Panc1 (cell line): ENCODE data around the gene E4F1. TPM values are rescaled to one million over a fixed set of nuclear protein-coding genes. Genes with fewer than 3 reads are reported as not detected.

Experiments
- ATAC-seq: fragments of 200-7000 bp; cut with Tn5 transposase; 2 replicates; pipeline ENCODE4 v1.9.1; 2020; ENCODE audit warnings: mild to moderate bottlenecking, moderate library complexity
- BruUV-seq: library from RNA; stranded (reverse); fragments of 400-500 nt; replicated peaks from 2 replicates; lab custom pipeline; 2021; lab: Mats Ljungman, UMichigan
- CTCF ChIA-PET: fragments of 300-600 bp; sonication (Branson Sonifier 250); formaldehyde crosslinking; loops from one replicate; lab custom pipeline; 2022; ENCODE audit warnings: antibody characterized with exemption; lab: Charles Lee
- POLR2A ChIA-PET: fragments of 300-600 bp; sonication (Branson Sonifier 250); formaldehyde crosslinking; loops from one replicate; lab custom pipeline; 2022; ENCODE audit warnings: antibody characterized with exemption; lab: Charles Lee
- DNase-seq: peaks from one replicate; pipeline ENCODE4 v3.0.0-alpha.2; 2010; ENCODE audit warnings: low read depth, low spot score
- H3K27ac ChIP-seq: 2 replicates; pipeline ENCODE4 v1.5.1; 2011; ENCODE audit warnings: mild to moderate bottlenecking, low read length, inconsistent platforms
- H3K27me3 ChIP-seq: fragments of 200-500 bp; sonication (Bioruptor generic); 2 replicates; pipeline ENCODE4 v1.6.0; 2014; ENCODE audit warnings: low read length, inconsistent platforms; ENCODE audit not compliant: control insufficient read depth, insufficient read depth
- H3K36me3 ChIP-seq: fragments of 200-500 bp; sonication (Bioruptor generic); 2 replicates; pipeline ENCODE4 v1.5.1; 2014; ENCODE audit warnings: inconsistent platforms, mild to moderate bottlenecking, low read length, moderate library complexity; ENCODE audit not compliant: control insufficient read depth, insufficient read depth
- H3K4me1 ChIP-seq: 2 replicates; pipeline ENCODE4 v1.5.1; 2011; ENCODE audit warnings: inconsistent platforms, mild to moderate bottlenecking, low read length, moderate library complexity; ENCODE audit not compliant: control insufficient read depth, insufficient read depth
- H3K4me3 ChIP-seq, 2 experiments: 2 replicates each; pipeline ENCODE4 v1.5.1; 2011 to 2012; ENCODE audit warnings: low read depth in 2 of 2, low read length in 2 of 2, mild to moderate bottlenecking in 2 of 2, inconsistent platforms in 1 of 2, moderate library complexity in 1 of 2
- H3K9me3 ChIP-seq: fragments of 200-500 bp; sonication (Bioruptor generic); 2 replicates; pipeline ENCODE4 v1.5.1; 2014; ENCODE audit warnings: low read depth, mild to moderate bottlenecking, inconsistent platforms, low read length, moderate library complexity; ENCODE audit not compliant: control insufficient read depth, insufficient read depth
- POLR2AphosphoS5 ChIP-seq: IDR thresholded peaks from 2 replicates; pipeline ENCODE4 v1.6.1; 2012; ENCODE audit warnings: mild to moderate bottlenecking, low read depth, low read length, moderate library complexity
- REST ChIP-seq, 2 experiments: IDR thresholded peaks; 2 replicates each; pipeline ENCODE4 v1.6.1; 2011 to 2012; ENCODE audit warnings: low read depth in 2 of 2, control low read depth in 1 of 2, low read length in 1 of 2, mild to moderate bottlenecking in 1 of 2, moderate library complexity in 1 of 2; ENCODE audit not compliant: insufficient read depth in 1 of 2
- SIN3A ChIP-seq: IDR thresholded peaks from 2 replicates; pipeline ENCODE4 v1.6.1; 2012; ENCODE audit warnings: low read depth, mild to moderate bottlenecking, low read length, moderate library complexity, borderline replicate concordance; ENCODE audit not compliant: insufficient read depth
- TCF7L2 ChIP-seq: IDR thresholded peaks from 2 replicates; pipeline ENCODE4 v1.6.1; 2011; ENCODE audit warnings: mild to moderate bottlenecking, low read depth, low read length, inconsistent platforms
- in situ Hi-C: cut with HindIII; loops from 2 replicates; pipeline ENCODE4 v1.10.0; 2016; ENCODE audit warnings: low sequenced_read_pairs, low pct_unique_long_range_greater_than_20kb
- intact Hi-C: fragments of 100-400 bp; cut with micrococcal nuclease; formaldehyde crosslinking; loops from one replicate; pipeline ENCODE4 v1.10.0; 2022; ENCODE audit not compliant: unreplicated experiment
- total RNA-seq: library from RNA; stranded (reverse); gene quantifications from one replicate; pipeline ENCODE4 v1.2.1, GENCODE V29; 2021; ENCODE audit not compliant: unreplicated experiment
- TF ChIP-seq, protein P1 (sequence below): fragments of 450-650 bp; IDR thresholded peaks from 2 replicates; pipeline ENCODE4 v1.5.1; 2017; ENCODE audit warnings: mild to moderate bottlenecking

E4F1 gene
- total RNA-seq, 1 experiment from 2014 or later: 50.8 TPM

GRCh38 chr16:2190002-2190658, 33.3 kb upstream of the E4F1 start:
- TF ChIP-seq, protein P1, sequence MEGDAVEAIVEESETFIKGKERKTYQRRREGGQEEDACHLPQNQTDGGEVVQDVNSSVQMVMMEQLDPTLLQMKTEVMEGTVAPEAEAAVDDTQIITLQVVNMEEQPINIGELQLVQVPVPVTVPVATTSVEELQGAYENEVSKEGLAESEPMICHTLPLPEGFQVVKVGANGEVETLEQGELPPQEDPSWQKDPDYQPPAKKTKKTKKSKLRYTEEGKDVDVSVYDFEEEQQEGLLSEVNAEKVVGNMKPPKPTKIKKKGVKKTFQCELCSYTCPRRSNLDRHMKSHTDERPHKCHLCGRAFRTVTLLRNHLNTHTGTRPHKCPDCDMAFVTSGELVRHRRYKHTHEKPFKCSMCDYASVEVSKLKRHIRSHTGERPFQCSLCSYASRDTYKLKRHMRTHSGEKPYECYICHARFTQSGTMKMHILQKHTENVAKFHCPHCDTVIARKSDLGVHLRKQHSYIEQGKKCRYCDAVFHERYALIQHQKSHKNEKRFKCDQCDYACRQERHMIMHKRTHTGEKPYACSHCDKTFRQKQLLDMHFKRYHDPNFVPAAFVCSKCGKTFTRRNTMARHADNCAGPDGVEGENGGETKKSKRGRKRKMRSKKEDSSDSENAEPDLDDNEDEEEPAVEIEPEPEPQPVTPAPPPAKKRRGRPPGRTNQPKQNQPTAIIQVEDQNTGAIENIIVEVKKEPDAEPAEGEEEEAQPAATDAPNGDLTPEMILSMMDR: no peak
- TF ChIP-seq POLR2AphosphoS5 (no peak), SIN3A (no peak), TCF7L2 (no peak), REST (IDR thresholded peaks at IDR 0.05; ENCODE audit: insufficient read depth in 1 of 2, low read depth in 2 of 2, low read length in 1 of 2) (no peak)
- Histone ChIP-seq H3K4me3 (no peak overlapping the region), H3K27ac (no peak overlapping the region), H3K4me1 (peaks cover 5% of the 10 kb centered on the region; the same call in 1 of the 2 replicates), H3K27me3 (no peaks in the 10 kb centered on the region), H3K9me3 (no peaks in the 10 kb centered on the region), H3K36me3 (no peaks in the 10 kb centered on the region)
- BruUV-seq: no TSS peak
- POLR2A ChIA-PET: no interaction called here
- ATAC-seq (no peak), DNase-seq (no peak)
- intact Hi-C loops: no loop called here
- CTCF ChIA-PET: no interaction called here
- in situ Hi-C loops: no loop called here

- Histone ChIP-seq H3K27me3 (no peaks in the 10 kb centered on the region), H3K9me3 (no peaks in the 10 kb centered on the region), H3K4me3 (no peak overlapping the region), H3K27ac (no peak overlapping the region), H3K36me3 (no peaks in the 10 kb centered on the region), H3K4me1 (peaks cover 5% of the 10 kb centered on the region)
- in situ Hi-C loops (no loop called here), intact Hi-C loops (no loop called here)
- DNase-seq (no peak), ATAC-seq (no peak)
- ChIA-PET CTCF (no interaction called here), POLR2A (interaction anchor here (0.6 kb wide), 1 partner anchor 12 kb away, joined by 5 read pairs; no protein-coding TSS in a partner anchor)
- no peak for TF ChIP-seq REST (IDR thresholded peaks at IDR 0.05; ENCODE audit: insufficient read depth in 1 of 2, low read depth in 2 of 2, low read length in 1 of 2)
- no TSS peak for BruUV-seq
Measured at GRCh38 chr16:2190659-2191445, 32.5 kb upstream of the E4F1 start.
